ENCODE data around the gene HGS.

- TF ChIP-seq CTCF (IDR thresholded peaks at IDR 0.05) (no peak), POLR2A (IDR thresholded peaks at IDR 0.05) (no peak)
Measured at GRCh38 chr17:81706757-81707624, 23.2 kb downstream of the HGS start.

All from thyroid gland (tissue), 4 donors.